HepG2 (cell line): ENCODE data around the gene RERG. TPM values are rescaled to one million over a fixed set of nuclear protein-coding genes. Genes with fewer than 3 reads are reported as not detected.

Experiments
- ATAC-seq: fragments of 200-7000 bp; cut with Tn5 transposase; 3 replicates; pipeline ENCODE4 v1.9.1; 2020; ENCODE audit warnings: mild to moderate bottlenecking, moderate library complexity
- BruUV-seq: library from RNA; stranded (reverse); fragments of 400-500 nt; replicated peaks from 2 replicates; lab custom pipeline; 2021; lab: Mats Ljungman, UMichigan
- CTCF ChIA-PET: fragments of 300-600 bp; formaldehyde crosslinking; extraction: SDS; loops from one replicate; lab custom pipeline; 2021; ENCODE audit warnings: low total read pairs, inconsistent platforms, low intra/inter-chr PET ratio; lab: Yijun Ruan, JAX
- POLR2A ChIA-PET: fragments of 350-600 bp; sonication (Branson Sonifier 250); formaldehyde crosslinking; loops from one replicate; lab custom pipeline; 2020; ENCODE audit warnings: antibody characterized with exemption, inconsistent platforms; lab: Yijun Ruan, JAX
- DNase-seq: peaks from one replicate; pipeline ENCODE4 v3.0.0-alpha.2; 2015; ENCODE audit warnings: low spot score
- FAIRE-seq: peaks from 3 replicates; lab custom pipeline; 2011; peaks lifted over from hg19 to GRCh38; lab: Jason Lieb, UNC
- H2AFZ ChIP-seq: one replicate; pipeline ENCODE4 v1.6.1; 2011; ENCODE audit warnings: low read length, inconsistent platforms
- H3K27ac ChIP-seq: fragments of 300-600 bp; 3 replicates; pipeline ENCODE4 v1.8.0; 2011; ENCODE audit warnings: mixed run types, mild to moderate bottlenecking, mixed read lengths, low read length, inconsistent platforms; ENCODE audit not compliant: insufficient read depth; ENCODE audit errors: extremely low read length
- H3K27me3 ChIP-seq, 2 experiments: fragments of 200-600 bp in 1 of 2; 2 replicates in 1 of 2; 3 replicates in 1 of 2; pipeline versions ENCODE4 v1.6.0 to v1.8.0; 2011; ENCODE audit warnings: low read length in 2 of 2, mild to moderate bottlenecking in 2 of 2, moderate library complexity in 2 of 2, inconsistent platforms in 1 of 2; ENCODE audit not compliant: insufficient read depth in 2 of 2, control insufficient read depth in 1 of 2
- H3K36me3 ChIP-seq, 2 experiments: fragments of 200-600 bp in 1 of 2; replicated peaks in 1 of 2; 2 replicates in 1 of 2; 3 replicates in 1 of 2; pipeline versions ENCODE4 v1.5.1 to v1.8.0; 2011; ENCODE audit warnings: low read length in 2 of 2, inconsistent platforms in 1 of 2; ENCODE audit not compliant: insufficient read depth in 2 of 2, control insufficient read depth in 1 of 2
- H3K4me1 ChIP-seq: 2 replicates; pipeline ENCODE4 v1.5.1; 2012; ENCODE audit warnings: low read length, inconsistent platforms; ENCODE audit not compliant: insufficient read depth
- H3K4me2 ChIP-seq: 2 replicates; pipeline ENCODE4 v1.6.0; 2011; ENCODE audit warnings: low read depth, low read length, inconsistent platforms
- H3K4me3 ChIP-seq, 3 experiments: fragments of 200-600 bp in 1 of 3; sonication (generic), shearing (Covaris generic) in 1 of 3; replicated peaks in 1 of 3; 2 replicates each; pipeline ENCODE4 v1.5.1; 2011 to 2016; ENCODE audit warnings: low read length in 3 of 3, inconsistent platforms in 2 of 3, low read depth in 2 of 3, mild to moderate bottlenecking in 2 of 3, control low read depth in 1 of 3, mixed read lengths in 1 of 3; ENCODE audit not compliant: insufficient read depth in 1 of 3
- H3K79me2 ChIP-seq: one replicate; pipeline ENCODE4 v1.6.1; 2011; ENCODE audit warnings: low read length, inconsistent platforms; ENCODE audit not compliant: insufficient read depth
- H3K9ac ChIP-seq: 2 replicates; pipeline ENCODE4 v1.6.0; 2011; ENCODE audit warnings: mild to moderate bottlenecking, low read depth, low read length, inconsistent platforms; ENCODE audit not compliant: insufficient read depth
- H3K9me3 ChIP-seq: 2 replicates; pipeline ENCODE4 v1.5.1; 2012; ENCODE audit warnings: mild to moderate bottlenecking, low read length
- H4K20me1 ChIP-seq: 2 replicates; pipeline ENCODE4 v1.6.0; 2011; ENCODE audit warnings: inconsistent platforms, mild to moderate bottlenecking, low read length, moderate library complexity; ENCODE audit not compliant: insufficient read depth
- ARHGAP35 ChIP-seq: sonication (generic); formaldehyde crosslinking; IDR thresholded peaks from 2 replicates; pipeline ENCODE4 v1.9.0; 2022; ENCODE audit warnings: mild to moderate bottlenecking, inconsistent platforms, moderate library complexity, missing genetic modification reagents, borderline replicate concordance
- HBP1 ChIP-seq: IDR thresholded peaks from 2 replicates; pipeline ENCODE4 v1.6.1; 2016; ENCODE audit warnings: low read depth, control low read depth
- HOXD1 ChIP-seq: sonication (generic); formaldehyde crosslinking; IDR thresholded peaks from 2 replicates; pipeline ENCODE4 v1.5.0; 2020; ENCODE audit warnings: missing genetic modification reagents
- TCF7L2 ChIP-seq: IDR thresholded peaks from 2 replicates; pipeline ENCODE4 v1.6.1; 2011; ENCODE audit warnings: mild to moderate bottlenecking, low read depth, low read length, moderate library complexity
- TERF1 ChIP-seq: sonication (generic); formaldehyde crosslinking; IDR thresholded peaks from 2 replicates; pipeline ENCODE4 v1.8.0; 2022; ENCODE audit warnings: mild to moderate bottlenecking, missing genetic modification reagents, moderate library complexity
- ZBTB21 ChIP-seq: sonication (generic); formaldehyde crosslinking; IDR thresholded peaks from 2 replicates; pipeline ENCODE4 v1.4.0; 2020; ENCODE audit warnings: missing genetic modification reagents
- ZBTB7B ChIP-seq: sonication (generic); formaldehyde crosslinking; IDR thresholded peaks from 2 replicates; pipeline ENCODE4 v1.4.0; 2020; ENCODE audit warnings: missing genetic modification reagents
- ZMYM2 ChIP-seq: sonication (generic); formaldehyde crosslinking; IDR thresholded peaks from 2 replicates; pipeline ENCODE4 v1.8.0; 2022; ENCODE audit warnings: mild to moderate bottlenecking, missing genetic modification reagents
- ZNF180 ChIP-seq: sonication (generic); formaldehyde crosslinking; IDR thresholded peaks from 2 replicates; pipeline ENCODE4 v1.4.0; 2020; ENCODE audit warnings: low read depth, missing genetic modification reagents, borderline replicate concordance
- ZNF674 ChIP-seq: sonication (generic); formaldehyde crosslinking; IDR thresholded peaks from 2 replicates; pipeline ENCODE4 v1.5.0; 2020; ENCODE audit warnings: low read depth, mild to moderate bottlenecking, missing genetic modification reagents
- ZNF724P ChIP-seq: sonication (generic); formaldehyde crosslinking; IDR thresholded peaks from 2 replicates; pipeline ENCODE4 v1.8.0; 2022; ENCODE audit warnings: missing genetic modification reagents, borderline replicate concordance
- WGBS: methylation state at CpG from one replicate; pipeline ENCODE4 v1.1.6; 2017; ENCODE audit warnings: low lambda C conversion rate; 5-methylcytosine and 5-hydroxymethylcytosine counted together
- in situ Hi-C: cut with HindIII; loops from 2 replicates; pipeline ENCODE4 v1.10.0; 2017; ENCODE audit warnings: low pct_unique_long_range_greater_than_20kb; ENCODE audit not compliant: extremely low pct_ligation_motif_present
- intact Hi-C: fragments of 100-400 bp; cut with micrococcal nuclease; formaldehyde crosslinking; loops from one replicate; pipeline ENCODE4 v1.10.0; 2022; ENCODE audit not compliant: unreplicated experiment
- polyA plus RNA-seq, 8 experiments: library from polyadenylated mRNA; depleted of rRNA in 3 of 8; stranded (reverse) in 7 of 8; unstranded in 1 of 8; fragments of >200 nt; fragmentation: Illumina TruSeq in 4 of 8; extraction: Trizol in 4 of 8; gene quantifications; 2 replicates each; pipeline versions ENCODE4 v1.2.1 to v1.2.3, GENCODE V29; 2011 to 2016; ENCODE audit warnings: low read depth in 4 of 8, missing spikeins in 1 of 8, mixed read lengths in 1 of 8; ENCODE audit not compliant: insufficient read depth in 1 of 8
- total RNA-seq, 5 experiments: library from RNA; depleted of rRNA; stranded (reverse); fragments of >200 nt; fragmentation: Illumina TruSeq; extraction: Trizol; gene quantifications; 2 replicates each; pipeline ENCODE4 v1.2.3, GENCODE V29; 2016; ENCODE audit warnings: low read depth in 1 of 5

RERG gene
- total and polyA plus RNA-seq, 2 of the 13 experiments (the other 11 are each of a cell fraction or from before 2014, with no cell fraction given): not detected

- POLR2A ChIA-PET: no interaction called here
Measured at GRCh38 chr12:15206831-15207389, 14.3 kb downstream of the RERG start.

More at GRCh38 chr12:15206831-15207389, 14.3 kb downstream of the RERG start:
- BruUV-seq: no TSS peak
- Histone ChIP-seq H2AFZ (no peak overlapping the region), H3K4me1 (no peaks in the 10 kb centered on the region), H3K36me3 (no peaks in the 10 kb centered on the region), H3K79me2 (no peaks in the 10 kb centered on the region), H3K4me2 (no peak overlapping the region), H3K4me3 (no peak overlapping the region), H3K27me3 (no peaks in the 10 kb centered on the region), H3K9ac (no peak overlapping the region), H4K20me1 (no peaks in the 10 kb centered on the region), H3K27ac (no peak overlapping the region), H3K9me3 (no peaks in the 10 kb centered on the region)
- TF ChIP-seq TERF1 (CRISPR knock-in tag): no peak
- TF ChIP-seq ARHGAP35 (CRISPR knock-in tag): no peak
- TF ChIP-seq ZNF180 (CRISPR knock-in tag): no peak
- no peak for TF ChIP-seq HOXD1 (CRISPR knock-in tag)
- no peak for TF ChIP-seq ZNF674 (CRISPR knock-in tag)
- TF ChIP-seq ZNF724P (CRISPR knock-in tag): no peak
- no peak for TF ChIP-seq ZMYM2 (CRISPR knock-in tag)
- no peak for TF ChIP-seq TCF7L2
- TF ChIP-seq HBP1 (CRISPR knock-in tag): no peak
- TF ChIP-seq ZBTB21 (CRISPR knock-in tag): no peak
- TF ChIP-seq ZBTB7B: no peak
- WGBS: 5% methylated on average over 4 of the region's 4 CpGs
- FAIRE-seq: no peak
- no peak for ATAC-seq
- CTCF ChIA-PET: no interaction called here
- intact Hi-C loops (no loop called here), in situ Hi-C loops (loop anchor here (25.0 kb wide), 1 partner anchor 470 kb away; no protein-coding TSS in a partner anchor)
- DNase-seq: no peak
